ENCODE data around the gene C3orf52.
A peak's percentile ranks its signal among the peaks of the same experiment; 100 is the strongest.

The C3orf52 gene

DNA sequence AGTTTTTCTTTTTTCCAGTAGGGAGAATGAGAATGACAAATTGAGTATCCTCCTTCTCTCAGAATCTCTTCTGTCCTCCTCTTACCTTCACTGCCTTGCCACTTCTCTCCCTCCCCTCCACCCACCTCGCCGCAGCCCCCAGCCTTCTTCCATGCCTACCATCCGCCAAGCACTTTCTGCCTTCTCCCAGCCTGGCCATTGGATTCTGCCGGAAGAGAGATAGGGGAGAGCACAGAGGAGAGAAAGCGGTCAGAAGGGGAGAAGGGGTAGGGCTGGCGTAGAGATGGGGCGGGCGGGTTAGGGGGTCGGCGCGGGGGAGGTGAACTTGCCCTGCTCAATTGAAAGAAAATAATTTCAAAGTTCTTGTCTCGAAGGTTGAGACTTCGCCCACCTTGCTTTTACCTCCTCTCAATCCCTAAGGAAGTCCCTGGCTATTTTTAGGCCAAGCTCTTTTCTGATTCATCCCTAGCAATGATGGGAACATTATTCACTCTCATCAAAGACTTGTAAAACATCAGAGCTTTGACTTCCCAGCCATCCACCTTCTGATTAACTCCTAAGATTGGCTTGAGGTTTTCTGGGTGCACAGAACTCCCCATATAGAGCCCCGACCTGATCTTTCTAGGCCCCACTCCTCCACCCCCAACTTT lies 811 bp downstream of the C3orf52 start:
- DNase-seq, result no peak

DNA sequence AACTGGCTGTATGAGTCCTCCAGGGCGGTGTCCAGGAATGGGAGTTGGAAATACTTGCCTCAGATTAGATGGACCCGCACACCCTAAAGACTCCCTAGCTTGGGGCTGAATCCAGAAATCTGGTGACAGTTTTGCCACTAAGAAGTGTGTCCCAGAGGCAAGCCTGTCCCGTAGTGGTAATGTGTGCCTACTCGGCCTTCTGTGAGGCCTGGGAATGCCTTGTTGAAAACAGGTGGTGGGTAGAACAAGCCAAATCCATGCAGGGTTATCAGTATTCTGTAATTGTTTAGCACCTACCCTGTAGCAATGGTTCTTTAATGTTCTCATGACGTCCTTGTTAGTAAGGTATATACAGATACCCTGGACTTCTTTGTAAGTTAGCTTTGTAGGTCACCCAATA lies 1.6 kb downstream of the C3orf52 start:
- no peak for DNase-seq

DNA sequence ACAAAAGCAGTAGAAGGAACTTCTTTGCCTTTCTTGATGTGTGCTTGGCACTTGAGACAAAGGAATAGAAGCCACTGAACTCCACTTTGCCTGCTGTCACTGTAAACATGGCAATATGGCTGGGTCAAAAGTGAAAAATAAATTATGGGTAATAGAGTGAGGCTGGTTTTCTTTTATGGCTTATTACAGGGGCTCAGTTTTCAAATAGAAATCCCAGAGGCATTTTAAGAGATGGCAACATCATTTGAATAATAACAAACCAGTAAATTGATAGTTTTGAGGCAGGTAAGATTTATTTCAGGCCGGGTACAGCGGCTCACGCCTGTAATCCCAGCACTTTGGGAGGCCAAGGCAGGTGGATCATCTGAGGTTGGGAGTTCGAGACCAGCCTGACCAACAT lies 2.8 kb downstream of the C3orf52 start:
- DNase-seq, result no peak

DNA sequence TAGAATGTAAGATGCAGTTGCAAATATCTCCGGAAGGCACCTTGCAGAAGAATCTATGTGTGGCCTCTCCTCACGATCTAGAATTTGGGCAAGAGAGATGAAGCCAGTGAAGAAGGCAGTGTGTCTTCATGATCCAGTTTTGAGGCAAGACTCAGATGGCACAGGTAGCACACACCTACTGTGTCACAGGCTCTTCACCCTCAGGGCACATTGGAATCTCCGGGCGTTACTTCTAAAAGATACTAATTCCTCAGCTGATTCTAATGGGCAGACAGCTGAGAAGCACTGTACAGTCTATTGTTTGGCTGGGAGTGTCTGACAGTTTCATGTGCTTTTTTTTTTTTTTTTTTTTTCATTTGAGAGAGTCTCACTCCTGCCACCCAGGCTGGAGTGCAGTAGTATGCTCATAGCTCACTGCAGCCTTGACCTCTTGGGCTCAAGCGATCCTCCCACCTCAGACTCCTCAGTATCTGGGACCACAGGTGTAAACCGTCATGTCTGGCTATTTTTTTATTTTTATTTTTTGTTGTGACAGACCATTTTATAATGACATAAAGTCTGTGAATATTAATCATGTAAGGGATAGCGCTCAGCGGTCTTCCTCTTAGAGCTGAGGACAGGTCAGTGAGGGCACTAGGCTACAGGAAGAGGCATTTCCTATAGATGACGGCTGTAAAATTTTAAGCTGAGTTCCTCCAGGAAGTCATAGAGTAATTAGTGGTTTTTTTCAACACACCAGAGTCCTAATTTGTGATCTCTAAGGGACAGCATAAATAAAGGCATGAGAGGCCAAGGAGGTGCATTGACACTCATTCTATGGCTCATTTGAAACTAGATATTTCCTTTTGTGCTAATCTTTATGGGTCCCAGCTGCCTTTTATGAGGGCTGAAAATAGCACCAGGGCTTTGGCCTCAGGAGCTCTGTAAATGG lies 4.0 kb downstream of the C3orf52 start:
- no peak for DNase-seq

DNA sequence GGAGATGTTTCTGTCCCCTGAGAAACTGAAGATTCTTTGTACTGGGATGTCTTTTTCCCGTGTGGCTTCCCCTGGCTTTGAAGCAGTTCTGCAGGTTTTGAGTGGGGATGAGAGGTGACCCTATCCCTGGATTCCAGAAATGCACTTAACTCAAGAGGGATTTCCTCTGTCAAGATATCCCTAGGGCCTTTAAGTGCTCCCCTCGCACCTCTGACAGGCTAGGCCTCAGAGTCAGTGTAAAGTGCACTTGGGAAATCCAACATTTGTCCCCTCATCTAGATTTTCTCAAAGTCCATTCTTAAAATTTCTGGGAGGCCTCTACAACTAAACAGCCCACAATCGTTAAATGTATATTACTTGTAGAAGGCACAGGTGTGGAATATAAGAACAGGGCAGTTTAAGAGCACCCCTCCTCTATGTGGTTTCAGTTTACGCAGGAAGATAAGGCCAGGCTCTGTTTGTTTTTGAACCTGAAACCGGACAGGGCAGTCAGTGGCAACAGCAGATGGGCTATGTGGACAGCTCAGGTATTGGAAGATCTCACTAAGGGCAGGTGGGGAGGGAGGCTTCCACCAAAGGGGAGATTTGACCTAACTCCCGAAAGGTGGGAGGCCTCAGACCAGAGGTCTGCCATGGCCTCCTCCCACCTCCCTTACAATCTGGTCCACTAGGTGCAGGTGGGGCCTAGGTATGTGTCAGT lies 4.8 kb downstream of the C3orf52 start:
- no peak for DNase-seq

DNA sequence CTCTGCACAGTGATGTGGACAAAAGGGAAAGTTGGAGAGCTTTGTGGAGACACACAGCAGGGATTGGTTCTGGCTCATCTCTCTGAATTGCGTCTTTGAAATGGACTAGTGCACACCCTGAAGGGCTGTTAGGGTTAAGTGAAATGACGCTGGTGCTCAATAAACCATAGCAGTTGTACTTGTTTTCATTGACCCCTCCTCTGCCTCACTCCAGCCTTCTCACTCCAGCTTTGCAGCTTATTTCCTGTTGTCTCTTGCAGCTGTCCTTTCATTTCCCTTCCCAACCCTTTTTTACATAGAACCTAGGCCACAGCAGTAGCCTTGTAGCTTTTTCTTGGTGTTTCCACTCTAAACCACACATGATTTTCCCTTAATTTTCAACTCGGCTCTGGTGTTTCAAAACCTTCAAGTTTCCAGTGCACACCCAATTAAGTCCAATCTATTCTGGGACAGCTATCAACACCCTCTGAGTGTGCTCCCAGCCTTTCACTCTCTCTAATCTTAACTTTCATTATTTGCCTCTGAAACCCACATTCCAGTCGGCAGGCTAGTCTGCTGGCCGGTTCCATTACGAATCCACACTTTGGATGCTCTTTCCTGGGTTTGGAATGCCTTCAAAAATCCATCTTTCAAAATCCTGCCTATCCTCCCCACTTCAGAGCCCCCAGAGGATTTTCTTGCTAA lies 6.4 kb downstream of the C3orf52 start:
- no peak for DNase-seq

DNA sequence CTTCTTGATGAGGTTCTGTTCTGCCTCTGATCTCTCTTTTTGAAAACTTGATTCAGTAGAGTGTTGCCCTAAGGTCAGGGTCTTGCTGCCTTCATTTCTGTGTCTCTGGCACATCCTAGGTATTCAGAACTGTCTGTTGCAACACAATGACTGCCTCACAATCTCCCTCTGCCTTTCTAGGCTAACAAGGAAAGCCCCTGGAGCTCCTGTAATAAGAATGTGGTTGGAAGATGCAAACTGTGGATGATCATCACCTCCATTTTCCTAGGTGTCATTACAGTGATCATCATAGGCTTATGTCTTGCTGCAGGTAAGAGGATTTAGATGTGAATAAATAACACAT lies 7.0 kb downstream of the C3orf52 start:
- DNase-seq, result no peak

DNA sequence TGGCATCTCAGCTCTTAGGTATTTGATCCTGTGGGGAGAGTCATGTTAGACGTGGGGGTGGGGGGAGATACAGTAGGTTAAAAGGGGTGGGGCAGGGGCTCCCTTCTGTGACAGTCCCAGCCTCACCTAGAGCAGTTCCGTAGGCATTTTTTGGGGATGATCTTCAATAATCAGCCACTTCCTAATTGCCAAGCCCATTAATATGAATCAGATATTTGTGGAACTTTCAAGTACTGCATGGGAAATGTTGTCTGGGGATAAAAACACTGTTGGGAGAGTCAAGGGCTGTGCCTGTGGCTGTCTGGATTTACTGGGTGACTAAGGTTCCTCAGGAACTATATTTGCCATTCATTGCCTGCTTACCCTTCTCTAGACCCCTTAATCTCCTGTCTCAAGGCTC lies 9.5 kb downstream of the C3orf52 start:
- DNase-seq, result no peak

DNA sequence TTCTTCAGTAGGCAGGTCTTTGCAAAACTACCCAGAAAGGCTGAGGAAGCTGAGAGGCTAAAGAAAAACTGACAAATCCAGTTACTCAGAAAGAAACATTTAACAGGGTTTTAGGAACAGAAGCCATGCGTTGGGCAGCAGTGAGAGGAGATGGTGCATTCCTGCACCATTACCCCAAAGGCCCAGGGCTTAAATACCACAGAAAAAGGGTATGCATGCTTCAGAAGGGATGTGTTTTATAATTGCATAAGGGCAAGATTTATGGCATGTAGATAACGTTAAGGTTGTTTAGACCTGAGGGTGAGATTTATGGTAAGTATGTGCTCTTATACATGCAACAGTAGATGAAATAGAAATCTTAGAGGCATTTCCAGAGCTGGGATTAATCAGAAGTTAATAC lies 10.0 kb downstream of the C3orf52 start:
- no peak for DNase-seq

DNA sequence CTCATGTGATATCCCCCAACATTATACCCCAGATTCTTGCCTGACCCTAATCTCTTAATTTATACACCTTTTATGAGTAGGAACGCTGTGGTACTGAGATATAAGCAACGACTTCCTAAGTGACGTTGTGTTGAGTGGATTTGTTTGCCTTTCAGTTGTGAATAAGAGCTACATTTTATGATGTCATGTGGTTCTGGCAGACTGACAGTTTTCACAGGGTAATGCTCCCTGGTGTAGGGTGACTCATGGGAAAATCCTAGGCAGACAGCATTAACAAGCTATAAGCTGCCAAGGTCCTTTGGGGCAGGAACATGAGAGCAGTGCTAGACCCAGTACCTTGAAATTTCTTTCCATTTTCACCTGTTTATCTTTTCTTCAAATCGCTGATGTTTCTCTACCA lies 11.2 kb downstream of the C3orf52 start:
- no peak for DNase-seq

DNA sequence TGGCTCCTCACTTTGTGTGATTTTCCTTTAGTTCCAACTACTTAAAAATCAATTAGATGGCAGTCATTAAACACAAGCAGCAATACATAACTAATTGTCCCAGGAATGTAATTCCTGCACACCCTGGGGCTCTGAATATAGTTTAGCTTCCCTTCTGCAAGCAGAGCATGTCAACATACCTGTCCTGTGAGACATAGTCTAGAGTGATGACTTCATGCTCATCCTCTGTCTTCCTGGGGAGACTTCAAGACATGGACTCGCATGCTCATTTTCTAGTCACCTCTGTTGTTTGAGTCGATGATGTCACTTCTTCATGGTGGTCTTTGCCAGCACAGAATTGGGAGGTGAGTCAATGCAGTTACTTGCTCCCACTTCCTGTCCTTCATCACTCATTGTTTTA lies 15.7 kb downstream of the C3orf52 start:
- no peak for DNase-seq

DNA sequence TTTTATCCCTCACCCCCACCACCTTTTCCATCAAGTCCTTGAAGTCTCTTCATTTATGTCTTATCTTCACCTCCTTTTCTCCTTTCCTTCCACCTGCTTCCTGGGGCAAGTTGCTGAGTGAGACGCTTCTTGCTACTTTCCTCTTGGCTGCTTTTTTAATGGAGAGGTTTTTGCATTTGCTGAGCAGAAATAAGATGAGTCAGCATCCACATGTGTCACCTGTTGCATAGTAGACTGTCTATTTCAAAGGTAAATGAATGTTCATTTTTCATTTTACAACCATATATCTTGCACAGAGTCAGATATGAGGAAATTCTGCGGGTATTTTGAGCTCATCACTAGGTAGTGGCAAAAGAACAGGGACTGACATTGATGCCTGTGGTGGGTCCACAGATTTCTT lies 18.6 kb downstream of the C3orf52 start:
- no peak for DNase-seq

DNA sequence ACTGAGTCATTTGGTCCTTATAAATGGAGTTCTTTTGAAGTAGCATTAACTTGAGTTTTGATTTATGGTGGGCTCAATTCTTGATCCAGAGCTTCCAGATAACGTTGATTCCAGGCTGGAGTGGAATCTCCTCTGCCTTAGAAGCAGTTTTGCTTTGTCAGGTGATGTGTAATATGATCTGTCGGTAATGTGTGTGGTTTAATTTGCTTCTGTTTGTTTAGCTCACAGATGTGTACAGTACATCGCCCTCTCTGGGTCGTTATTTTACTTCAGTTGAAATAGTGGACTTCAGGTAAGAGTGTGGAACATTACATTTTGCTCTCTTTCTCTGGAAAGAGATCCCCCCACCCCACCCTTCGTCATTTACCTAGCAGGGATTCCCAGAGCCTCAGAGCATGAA lies 23.1 kb downstream of the C3orf52 start:
- no peak for DNase-seq

DNA sequence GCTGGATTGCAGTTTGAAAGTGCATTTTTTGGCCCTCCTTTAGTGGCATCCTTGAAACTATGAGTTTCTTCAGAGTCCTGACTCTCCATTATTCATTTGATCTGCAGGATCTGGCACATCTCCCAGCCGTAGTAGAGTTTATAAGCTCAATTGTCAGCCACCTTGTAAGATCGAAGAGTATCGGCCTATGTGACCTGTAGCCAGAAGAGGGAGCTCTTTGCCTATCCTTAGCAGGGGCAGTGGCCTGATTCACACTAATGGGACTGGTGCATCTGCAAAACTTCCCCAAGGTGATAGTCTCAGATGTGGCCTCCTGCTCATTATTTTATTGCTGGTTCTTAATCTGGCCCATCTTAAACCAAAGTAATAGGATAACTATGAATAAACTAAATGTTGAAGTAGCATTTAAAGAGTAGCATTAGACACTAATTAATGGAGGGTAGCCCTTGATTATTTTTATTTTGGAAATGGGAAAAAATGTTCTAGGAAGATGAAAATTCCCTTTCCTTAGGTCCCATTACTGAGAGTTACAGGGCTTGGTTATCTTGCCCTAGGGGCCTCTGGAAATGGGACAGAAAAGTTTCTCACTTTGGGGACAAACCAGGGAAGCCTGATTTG lies 25.7 kb downstream of the C3orf52 start:
- peak; percentile 51 for DNase-seq

DNA sequence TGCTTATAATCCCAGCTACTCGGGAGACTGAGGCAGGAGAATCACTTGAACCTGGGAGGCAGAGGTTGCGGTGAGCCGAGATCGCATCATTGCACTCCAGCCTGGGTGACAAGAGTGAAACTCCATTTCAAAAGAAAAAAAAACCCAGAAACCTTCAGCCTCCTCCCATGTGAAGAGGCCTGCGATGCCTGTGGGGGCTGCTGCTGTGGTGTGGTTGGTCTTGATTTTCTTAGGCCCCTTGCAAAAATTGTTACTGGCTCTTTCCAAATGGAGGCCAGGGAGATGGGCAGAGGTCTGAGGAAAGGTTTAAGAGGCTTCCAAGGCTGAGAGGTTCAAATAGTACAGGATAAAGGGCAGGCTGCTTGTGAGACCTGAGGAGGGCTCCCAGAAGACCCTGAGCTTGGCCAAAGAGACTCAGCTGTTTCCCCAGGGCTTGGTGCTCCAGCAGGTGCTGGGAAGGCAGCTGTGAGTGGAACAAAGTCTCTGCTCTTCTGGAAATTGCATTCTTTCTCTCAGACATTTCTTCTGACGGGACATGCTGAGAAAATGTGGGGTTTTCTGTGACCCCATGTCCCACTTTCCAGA lies 28.5 kb downstream of the C3orf52 start:
- DNase-seq, result peak; percentile 38

DNA sequence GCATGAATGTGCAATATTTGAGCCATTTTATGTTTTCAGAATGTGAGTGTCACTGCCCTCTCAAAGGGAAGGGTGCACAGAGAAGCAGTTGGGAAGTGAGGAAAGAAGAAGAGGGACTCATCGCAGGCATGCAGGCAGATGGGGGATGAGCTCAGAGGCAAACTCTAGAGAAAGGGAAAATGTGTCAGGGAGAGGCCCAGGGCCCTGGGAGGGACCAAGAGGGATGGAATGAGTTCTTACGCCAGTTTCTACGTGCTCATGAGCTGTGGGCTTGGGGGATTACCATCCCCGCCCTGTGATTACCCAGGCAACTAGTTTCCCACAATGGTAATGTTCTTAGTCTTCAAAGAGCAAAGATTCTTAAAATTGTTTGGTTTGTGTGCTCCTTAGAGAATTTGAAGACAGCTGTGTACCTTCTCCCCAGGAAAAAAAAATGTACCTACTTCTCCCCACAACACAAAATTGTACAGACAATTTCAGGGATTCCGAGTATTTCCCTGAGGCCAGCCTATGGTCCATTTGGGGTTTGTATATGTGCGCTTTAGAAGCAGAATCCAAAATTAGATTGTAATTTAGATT lies 29.1 kb downstream of the C3orf52 start:
- peak; percentile 31 for DNase-seq

DNA sequence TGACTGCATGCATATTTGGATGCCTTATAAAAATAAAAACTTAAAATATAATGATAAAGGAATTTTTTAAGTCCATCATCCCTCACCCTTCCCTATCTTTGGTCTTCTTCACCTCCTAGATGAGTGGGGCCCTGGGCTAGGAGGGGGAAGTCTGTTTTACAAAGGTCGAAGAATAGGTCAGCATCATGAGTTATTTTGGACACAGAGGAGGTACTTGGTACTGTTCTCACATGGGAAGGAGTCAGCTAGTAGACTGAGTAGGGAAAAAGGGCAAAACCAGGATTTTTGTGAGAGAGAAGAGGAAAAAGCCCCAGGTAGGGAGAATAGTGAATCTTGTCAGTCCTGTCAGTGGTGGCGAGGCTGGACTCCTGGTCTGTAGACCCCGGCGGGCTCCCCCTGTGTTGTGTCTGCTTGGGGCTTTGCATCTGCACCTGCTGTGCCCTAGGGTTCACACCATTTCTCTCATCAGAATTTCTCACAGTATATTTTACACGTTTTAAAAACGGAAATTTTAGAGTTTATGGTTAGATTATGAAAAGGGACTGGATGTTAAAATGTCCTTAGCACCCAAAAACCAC lies 29.7 kb downstream of the C3orf52 start:
- no peak for DNase-seq

DNA sequence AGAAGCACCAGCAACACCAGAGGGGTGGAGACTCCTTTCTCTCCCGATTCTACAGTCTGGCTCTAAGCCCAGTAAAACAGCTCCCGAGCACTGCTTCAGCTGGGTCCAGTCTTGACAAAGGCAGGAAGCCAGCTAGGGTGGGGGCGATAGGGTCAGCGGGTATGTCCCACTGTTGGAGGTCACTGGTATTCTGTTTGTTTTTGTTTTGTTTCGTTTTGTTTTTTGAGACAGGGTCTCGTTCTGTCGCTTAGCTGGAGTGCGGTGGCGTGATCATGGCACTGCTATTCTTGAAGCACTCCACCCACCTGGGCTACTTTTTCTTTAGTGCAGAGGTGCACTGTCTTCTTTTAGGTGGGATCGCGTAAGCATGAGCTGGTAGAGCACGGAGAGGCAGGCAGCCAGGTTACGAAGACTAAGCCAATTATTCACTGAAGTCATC lies 30.6 kb downstream of the C3orf52 start:
- DNase-seq, result no peak

DNA sequence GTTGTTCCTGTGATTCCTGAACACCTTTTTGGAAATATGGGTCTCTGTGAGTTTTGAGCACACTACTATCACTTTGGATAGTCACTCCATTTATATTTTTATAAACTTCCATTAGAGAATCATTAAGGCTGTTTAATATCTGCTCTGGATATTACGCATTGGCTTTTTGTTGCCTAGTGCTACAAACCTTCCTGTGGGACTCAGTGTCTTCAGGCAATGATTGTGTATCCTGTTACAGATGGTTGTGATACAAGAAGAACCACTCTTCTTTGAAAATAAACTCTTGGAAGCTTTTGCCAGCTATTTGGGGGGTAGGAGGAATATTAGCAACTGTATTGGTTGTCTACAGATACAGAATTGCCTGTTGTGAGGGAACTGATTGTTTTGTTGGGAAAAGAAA lies 31.2 kb downstream of the C3orf52 start:
- DNase-seq, result no peak

DNA sequence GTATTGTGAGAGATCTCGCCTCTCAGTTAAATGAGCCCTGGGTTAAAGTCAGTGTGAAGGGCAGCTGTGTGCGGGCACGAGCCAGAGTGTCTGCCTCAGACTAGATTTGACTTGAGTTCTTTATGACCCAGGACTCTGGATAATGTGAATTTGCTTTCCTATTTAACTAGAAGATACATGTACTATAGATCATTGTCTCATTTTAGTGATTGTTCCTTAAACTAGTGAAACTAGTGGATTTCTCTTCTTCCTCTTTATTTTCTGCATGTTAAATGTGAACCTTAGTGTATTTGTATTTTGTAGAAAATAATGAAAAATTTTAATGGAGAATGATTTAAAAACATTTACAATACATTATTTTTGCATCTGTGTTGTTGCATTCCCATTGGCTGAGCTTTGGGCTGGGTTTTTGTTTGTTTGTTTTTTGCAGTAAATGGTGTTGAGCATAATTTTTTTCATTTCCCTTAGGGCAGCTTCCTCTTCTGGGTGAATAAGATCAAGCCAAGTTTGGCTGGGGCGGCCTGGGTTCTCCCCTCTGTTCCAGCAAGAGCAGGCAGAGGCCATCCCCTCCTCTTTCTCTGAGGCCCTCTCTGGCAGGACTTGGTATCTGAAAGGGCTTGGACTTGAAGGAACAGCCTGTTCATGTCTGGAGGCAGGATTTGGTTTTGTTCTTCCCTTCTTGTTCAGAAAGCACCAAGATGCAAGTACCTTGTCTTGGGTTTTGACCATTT lies 31.8 kb downstream of the C3orf52 start:
- DNase-seq, result no peak

Measured in femur (tissue), 1 donor.